Head of caudate nucleus (tissue), 42 donors: ENCODE measurements around the gene HDDC3.
"Not testable (repeated sequence)": the region's sequence is repeated elsewhere in the genome, so short reads cannot be mapped to it uniquely, and the experiment has no call there.

ENCODE experiments used
- DNase-seq, 42 donors: peaks; one replicate each; pipeline versions ENCODE4 v3.0.0 to v3.0.0-alpha.2; 2020 to 2021; ENCODE audit warnings: mixed read lengths in 7 of 42
- intact Hi-C: fragments of 100-400 bp; cut with DNase I; formaldehyde crosslinking; loops from one replicate; pipeline ENCODE4 v1.15.0; 2022

The HDDC3 gene

GRCh38 chr15:90934949-90935751 is 2.8 kb upstream of the HDDC3 start, which contains the start of gene UNC45A:
Gene UNC45A, plus strand, starts transcription at chr15:90935285. Its CDS starts 40 bp downstream, at chr15:90935325.
- intact Hi-C loops = loop anchor here (5.0 kb wide), 1 partner anchor 288 kb away; no protein-coding TSS in a partner anchor
- peak; percentile 83 to 98 (median 95) for DNase-seq

GRCh38 chr15:90934256-90934948 is 2.1 kb upstream of the HDDC3 start:
- peak; percentile 80 to 95 (median 88) for DNase-seq
- intact Hi-C loops = loop anchor here (5.0 kb wide), 1 partner anchor 287 kb away; no protein-coding TSS in a partner anchor

- intact Hi-C loops = loop anchor here (2.0 to 5.0 kb wide), 2 partner anchors 30 to 286 kb away; partner anchors contain the start of gene MAN2A2
- DNase-seq = no peak
These were observed 952 bp upstream of the HDDC3 start for GRCh38 chr15:90933301-90933700.

GRCh38 chr15:90932660-90932991 is 277 bp upstream of the HDDC3 start:
- no peak for DNase-seq
- intact Hi-C loops = loop anchor here (2.0 to 5.0 kb wide), 2 partner anchors 30 to 285 kb away; partner anchors contain the start of gene MAN2A2

GRCh38 chr15:90931575-90931827 is 848 bp downstream of the HDDC3 start:
- no peak for DNase-seq
- intact Hi-C loops = loop anchor here (5.0 kb wide), 1 partner anchor 284 kb away; no protein-coding TSS in a partner anchor

DNA sequence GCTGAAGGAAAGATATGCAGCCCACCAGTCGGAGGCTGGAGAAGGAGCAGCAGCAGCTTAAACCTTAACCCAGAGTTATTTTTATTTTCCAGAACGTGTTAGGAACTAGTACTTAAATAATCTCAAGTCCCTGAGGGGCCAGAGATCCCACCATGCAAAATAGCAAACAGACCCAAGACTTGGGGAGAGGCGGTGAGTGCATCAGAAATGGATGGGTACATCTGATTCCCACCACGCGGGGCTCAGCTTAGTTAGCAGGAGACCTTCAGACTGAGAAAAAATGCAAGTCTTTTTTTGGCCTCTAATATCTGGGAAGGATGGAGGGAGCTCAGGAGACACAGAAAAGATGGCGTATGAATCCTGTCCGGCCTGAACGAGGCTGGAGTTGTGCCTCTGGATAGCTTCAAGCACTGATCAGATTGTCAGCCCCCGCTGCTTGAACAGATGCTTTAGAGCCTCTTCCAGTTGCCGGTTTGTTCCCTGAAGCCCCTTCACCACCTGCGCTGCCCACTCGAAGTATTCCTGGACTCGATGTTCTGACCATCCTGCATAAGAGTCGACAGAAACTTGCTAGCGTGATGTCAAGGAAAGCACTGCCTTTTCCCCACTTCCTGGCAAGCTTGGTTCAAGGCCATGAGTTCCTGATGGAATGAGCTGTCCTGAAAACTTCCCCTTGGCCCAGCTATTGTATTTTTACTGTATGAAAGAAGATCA is 1.3 kb downstream of the HDDC3 start:
- no peak for DNase-seq
- intact Hi-C loops = loop anchor here (5.0 kb wide), 1 partner anchor 284 kb away; no protein-coding TSS in a partner anchor

- no peak for DNase-seq
- intact Hi-C loops = loop anchor here (5.0 kb wide), 1 partner anchor 282 kb away; no protein-coding TSS in a partner anchor
These were observed 2.9 kb downstream of the HDDC3 start for GRCh38 chr15:90929246-90930019.

GRCh38 chr15:90928106-90928505 is 4.2 kb downstream of the HDDC3 start:
- intact Hi-C loops, DNase-seq: not testable (repeated sequence)

DNA sequence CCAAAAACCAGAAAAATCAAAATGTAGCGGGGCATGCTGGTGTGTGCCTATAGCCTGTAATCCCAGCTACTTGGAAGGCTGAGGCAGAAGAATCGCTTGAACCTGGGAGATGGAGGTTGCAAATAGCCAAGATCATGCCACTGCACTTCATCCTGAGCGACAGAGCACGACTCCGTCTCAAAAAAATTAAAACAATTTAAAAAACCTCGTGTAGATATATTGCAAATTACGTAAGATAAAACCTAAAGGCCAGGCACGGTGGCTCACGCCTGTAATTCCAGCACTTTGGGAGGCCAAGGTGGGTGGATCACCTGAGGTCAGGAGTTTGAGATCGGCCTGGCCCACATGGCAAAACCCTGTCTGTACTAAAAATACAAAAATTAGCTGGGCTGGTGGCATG is 5.6 kb downstream of the HDDC3 start:
- DNase-seq, intact Hi-C loops: not testable (repeated sequence)

GRCh38 chr15:90924375-90924774 is 8.0 kb downstream of the HDDC3 start:
- intact Hi-C loops = no loop called here
- DNase-seq = no peak

GRCh38 chr15:90922712-90923322 is 9.5 kb downstream of the HDDC3 start:
- intact Hi-C loops, DNase-seq: not testable (repeated sequence)

DNA sequence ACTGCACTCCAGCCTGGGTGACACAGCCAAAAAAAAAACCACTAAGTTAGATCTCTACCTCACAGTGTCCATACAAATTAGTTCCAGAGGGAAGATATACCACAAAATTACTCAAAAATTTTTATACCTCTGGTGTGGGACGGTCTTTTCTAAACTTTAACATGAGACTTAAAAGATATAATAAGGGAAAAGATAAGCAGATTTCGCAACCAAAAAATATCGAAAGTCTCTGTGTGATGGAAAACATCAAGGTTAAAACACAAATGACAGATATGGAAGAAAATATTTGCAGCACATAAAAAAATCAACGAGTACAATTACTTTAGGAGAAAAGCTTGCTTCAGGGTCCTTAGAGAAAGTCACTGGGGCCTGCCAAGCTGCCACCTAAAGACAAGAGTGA is 10.5 kb downstream of the HDDC3 start:
- DNase-seq = no peak
- intact Hi-C loops = no loop called here

GRCh38 chr15:90918835-90919234 is 13.5 kb downstream of the HDDC3 start:
- no peak for DNase-seq
- intact Hi-C loops = no loop called here

- no peak for DNase-seq
- intact Hi-C loops = no loop called here
These were observed 14.1 kb downstream of the HDDC3 start for GRCh38 chr15:90918034-90918788.

GRCh38 chr15:90917569-90917968 is 14.8 kb downstream of the HDDC3 start:
- no peak for DNase-seq
- intact Hi-C loops = no loop called here

- intact Hi-C loops = no loop called here
- DNase-seq = no peak
These were observed 15.9 kb downstream of the HDDC3 start for GRCh38 chr15:90916461-90916860.

DNA sequence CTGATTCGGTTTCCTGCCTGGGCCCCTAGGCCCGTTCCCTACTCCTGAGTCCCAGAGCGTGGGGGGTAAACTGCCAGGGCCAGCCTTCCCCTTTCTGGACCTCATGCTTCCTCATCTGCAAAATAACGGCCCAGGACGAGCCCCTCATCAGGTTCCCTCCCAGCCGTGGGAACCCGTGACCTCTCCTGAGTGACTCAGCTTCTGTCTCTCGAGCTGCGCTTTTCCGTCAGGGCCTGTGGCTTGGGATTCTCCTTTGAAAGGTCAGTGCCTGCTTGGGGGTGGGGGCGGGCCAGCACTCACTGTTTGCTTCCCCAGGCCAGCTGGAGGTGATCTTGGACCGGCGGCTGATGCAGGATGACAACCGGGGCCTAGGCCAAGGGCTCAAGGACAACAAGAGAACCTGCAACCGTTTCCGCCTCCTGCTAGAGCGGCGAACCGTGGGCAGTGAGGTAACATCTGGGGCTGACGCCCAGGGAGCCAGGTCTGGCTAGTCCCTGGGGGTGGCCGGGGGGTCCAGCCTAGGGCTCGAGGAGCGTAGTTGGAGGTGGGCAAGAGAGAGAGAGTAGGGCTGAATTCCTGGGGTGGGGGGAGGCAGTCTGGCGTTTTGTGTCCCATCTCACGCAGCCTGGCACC is 16.4 kb downstream of the HDDC3 start:
- intact Hi-C loops = no loop called here
- peak in 19 of 42 donors; percentile 14 to 64 (median 35) for DNase-seq
